Measurements from ENCODE around the gene PDE8A. TPM values are rescaled to one million over a fixed set of nuclear protein-coding genes. Genes with fewer than 3 reads are reported as not detected.

Gene PDE8A
- total RNA-seq, 1 experiment from 2014 or later, result 44.2 TPM

DNA sequence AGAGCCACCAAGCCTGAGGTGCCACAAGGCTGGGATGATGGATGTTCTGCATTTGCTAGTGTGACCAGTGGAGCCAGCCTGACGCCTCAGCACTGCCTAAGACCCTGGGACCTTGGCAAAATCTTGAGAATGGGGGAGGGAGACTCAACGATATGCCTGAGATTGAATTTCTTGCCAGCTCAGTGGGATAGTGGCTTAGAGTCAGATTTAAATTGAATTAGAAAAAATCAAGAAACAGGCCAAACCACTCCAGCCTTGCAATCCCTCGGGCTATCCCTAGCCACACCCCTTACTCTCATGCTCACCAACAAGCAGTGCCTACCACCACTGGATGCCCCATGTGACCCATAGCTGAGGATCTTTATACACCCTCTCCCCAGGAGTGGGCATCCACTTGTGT is 18.7 kb upstream of the PDE8A start:
- Histone ChIP-seq H3F3A (ENCODE audit: low read length, unreplicated experiment) (no peaks in the 10 kb centered on the region), H3K4me3 (ENCODE audit: low read length) (no peak overlapping the region), H2AFZ (ENCODE audit: low read length) (no peak overlapping the region), H3K9ac (ENCODE audit: low read length) (no peak overlapping the region), H3K4me2 (ENCODE audit: low read length) (peak overlapping the region; percentile 21; the same call in 1 of the 2 replicates), H3K9me2 (replicated peaks; ENCODE audit: low read length) (no peaks in the 10 kb centered on the region), H3K79me2 (ENCODE audit: low read length) (no peaks in the 10 kb centered on the region), H3K27me3 (ENCODE audit: low read length) (no peaks in the 10 kb centered on the region), H3K36me3 (ENCODE audit: low read depth, low read length) (no peaks in the 10 kb centered on the region; the same call in 1 of the 2 replicates), H3K9me3 (ENCODE audit: low read length) (no peaks in the 10 kb centered on the region), H4K20me1 (ENCODE audit: low read length) (no peaks in the 10 kb centered on the region), H3K4me1 (ENCODE audit: insufficient read depth, low read length) (peaks cover 36% of the 10 kb centered on the region), H3K27ac (ENCODE audit: low read length) (peak overlapping the region; percentile 46)
- peak; percentile 63 for DNase-seq
- ChIA-PET CTCF (no interaction called here), POLR2A (ENCODE audit: unreplicated experiment) (interaction anchor here (0.5 kb wide), 1 partner anchor 381 kb away, joined by 4 read pairs; no protein-coding TSS in a partner anchor)
- TF ChIP-seq EZH2phosphoT487 (IDR thresholded peaks at IDR 0.05; ENCODE audit: borderline replicate concordance, low read length) (no peak), EZH2 (IDR thresholded peaks at IDR 0.05; ENCODE audit: low read length, unreplicated experiment) (no peak)
- ATAC-seq, result no peak
- no TSS peak for BruUV-seq (replicated peaks)
- intact Hi-C loops (cut with micrococcal nuclease), result no loop called here

- POLR2A ChIA-PET (ENCODE audit: unreplicated experiment), result no interaction called here
- no peak for DNase-seq
- BruUV-seq (replicated peaks), result no TSS peak
- intact Hi-C loops (cut with micrococcal nuclease), result no loop called here
- Histone ChIP-seq H3K9ac (ENCODE audit: low read length) (no peak overlapping the region), H3K27ac (ENCODE audit: low read length) (no peak overlapping the region), H3K79me2 (ENCODE audit: low read length) (no peaks in the 10 kb centered on the region), H3K36me3 (ENCODE audit: low read depth, low read length) (no peaks in the 10 kb centered on the region; the same call in 1 of the 2 replicates), H3K4me1 (ENCODE audit: insufficient read depth, low read length) (peaks cover 11% of the 10 kb centered on the region), H2AFZ (ENCODE audit: low read length) (no peak overlapping the region), H3F3A (ENCODE audit: low read length, unreplicated experiment) (no peaks in the 10 kb centered on the region), H3K27me3 (ENCODE audit: low read length) (no peaks in the 10 kb centered on the region), H4K20me1 (ENCODE audit: low read length) (no peaks in the 10 kb centered on the region), H3K9me2 (replicated peaks; ENCODE audit: low read length) (no peaks in the 10 kb centered on the region), H3K9me3 (ENCODE audit: low read length) (no peaks in the 10 kb centered on the region), H3K4me2 (ENCODE audit: low read length) (no peak overlapping the region), H3K4me3 (ENCODE audit: low read length) (no peak overlapping the region)
- TF ChIP-seq EZH2 (IDR thresholded peaks at IDR 0.05; ENCODE audit: low read length, unreplicated experiment), result no peak
- no peak for TF ChIP-seq EZH2phosphoT487 (IDR thresholded peaks at IDR 0.05; ENCODE audit: borderline replicate concordance, low read length)
- TF ChIP-seq, protein P1, sequence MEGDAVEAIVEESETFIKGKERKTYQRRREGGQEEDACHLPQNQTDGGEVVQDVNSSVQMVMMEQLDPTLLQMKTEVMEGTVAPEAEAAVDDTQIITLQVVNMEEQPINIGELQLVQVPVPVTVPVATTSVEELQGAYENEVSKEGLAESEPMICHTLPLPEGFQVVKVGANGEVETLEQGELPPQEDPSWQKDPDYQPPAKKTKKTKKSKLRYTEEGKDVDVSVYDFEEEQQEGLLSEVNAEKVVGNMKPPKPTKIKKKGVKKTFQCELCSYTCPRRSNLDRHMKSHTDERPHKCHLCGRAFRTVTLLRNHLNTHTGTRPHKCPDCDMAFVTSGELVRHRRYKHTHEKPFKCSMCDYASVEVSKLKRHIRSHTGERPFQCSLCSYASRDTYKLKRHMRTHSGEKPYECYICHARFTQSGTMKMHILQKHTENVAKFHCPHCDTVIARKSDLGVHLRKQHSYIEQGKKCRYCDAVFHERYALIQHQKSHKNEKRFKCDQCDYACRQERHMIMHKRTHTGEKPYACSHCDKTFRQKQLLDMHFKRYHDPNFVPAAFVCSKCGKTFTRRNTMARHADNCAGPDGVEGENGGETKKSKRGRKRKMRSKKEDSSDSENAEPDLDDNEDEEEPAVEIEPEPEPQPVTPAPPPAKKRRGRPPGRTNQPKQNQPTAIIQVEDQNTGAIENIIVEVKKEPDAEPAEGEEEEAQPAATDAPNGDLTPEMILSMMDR (conservative IDR thresholded peaks at IDR 0.05; ENCODE audit: low read depth, low read length), result no peak
- ATAC-seq, result no peak
- CTCF ChIA-PET, result no interaction called here
Measured at GRCh38 chr15:84967380-84967779, 14.3 kb upstream of the PDE8A start.

- Histone ChIP-seq H3K9ac (ENCODE audit: low read length) (no peak overlapping the region), H4K20me1 (ENCODE audit: low read length) (no peaks in the 10 kb centered on the region), H3K4me2 (ENCODE audit: low read length) (no peak overlapping the region), H3K79me2 (ENCODE audit: low read length) (no peaks in the 10 kb centered on the region), H3K4me1 (ENCODE audit: insufficient read depth, low read length) (peaks cover 2% of the 10 kb centered on the region), H3F3A (ENCODE audit: low read length, unreplicated experiment) (no peaks in the 10 kb centered on the region), H3K9me3 (ENCODE audit: low read length) (no peaks in the 10 kb centered on the region), H3K4me3 (ENCODE audit: low read length) (no peak overlapping the region), H2AFZ (ENCODE audit: low read length) (no peak overlapping the region), H3K27me3 (ENCODE audit: low read length) (no peaks in the 10 kb centered on the region), H3K9me2 (replicated peaks; ENCODE audit: low read length) (no peaks in the 10 kb centered on the region), H3K36me3 (ENCODE audit: low read depth, low read length) (no peaks in the 10 kb centered on the region; the same call in 1 of the 2 replicates), H3K27ac (ENCODE audit: low read length) (no peak overlapping the region)
- DNase-seq (no peak), ATAC-seq (no peak)
- intact Hi-C loops (cut with micrococcal nuclease), result no loop called here
- ChIA-PET POLR2A (ENCODE audit: unreplicated experiment) (no interaction called here), CTCF (no interaction called here)
- BruUV-seq (replicated peaks), result no TSS peak
- no peak for TF ChIP-seq EZH2 (IDR thresholded peaks at IDR 0.05; ENCODE audit: low read length, unreplicated experiment)
Measured at GRCh38 chr15:84968301-84968700, 13.4 kb upstream of the PDE8A start.

- Histone ChIP-seq H3F3A (ENCODE audit: low read length, unreplicated experiment) (no peaks in the 10 kb centered on the region), H3K4me1 (ENCODE audit: insufficient read depth, low read length) (no peaks in the 10 kb centered on the region), H3K79me2 (ENCODE audit: low read length) (no peaks in the 10 kb centered on the region), H3K9ac (ENCODE audit: low read length) (no peak overlapping the region), H3K4me2 (ENCODE audit: low read length) (no peak overlapping the region), H2AFZ (ENCODE audit: low read length) (no peak overlapping the region), H3K36me3 (ENCODE audit: low read depth, low read length) (no peaks in the 10 kb centered on the region), H3K9me3 (ENCODE audit: low read length) (no peaks in the 10 kb centered on the region), H4K20me1 (ENCODE audit: low read length) (no peaks in the 10 kb centered on the region), H3K27ac (ENCODE audit: low read length) (no peak overlapping the region), H3K4me3 (ENCODE audit: low read length) (no peak overlapping the region), H3K27me3 (ENCODE audit: low read length) (no peaks in the 10 kb centered on the region), H3K9me2 (replicated peaks; ENCODE audit: low read length) (no peaks in the 10 kb centered on the region)
- DNase-seq, result no peak
- BruUV-seq (replicated peaks), result no TSS peak
- ChIA-PET CTCF (no interaction called here), POLR2A (ENCODE audit: unreplicated experiment) (no interaction called here)
- no peak for TF ChIP-seq EZH2 (IDR thresholded peaks at IDR 0.05; ENCODE audit: low read length, unreplicated experiment)
- TF ChIP-seq, protein P1 (conservative IDR thresholded peaks at IDR 0.05; ENCODE audit: low read depth, low read length), result no peak
- intact Hi-C loops (cut with micrococcal nuclease), result no loop called here
- ATAC-seq, result no peak
Measured at GRCh38 chr15:84969257-84969656, 12.4 kb upstream of the PDE8A start.

All from PC-3 (cell line).